GM19099 (cell line): ENCODE data around the gene SRRM1.

Experiments used
- POLR2A ChIP-seq: IDR thresholded peaks from 3 replicates; pipeline ENCODE4 v1.6.1; 2011; ENCODE audit warnings: low read depth; ENCODE audit not compliant: insufficient read length; ENCODE audit errors: extremely low read depth

The SRRM1 gene

GRCh38 chr1:24664507-24665033 is 21.5 kb downstream of the SRRM1 start:
- no peak for TF ChIP-seq POLR2A

DNA sequence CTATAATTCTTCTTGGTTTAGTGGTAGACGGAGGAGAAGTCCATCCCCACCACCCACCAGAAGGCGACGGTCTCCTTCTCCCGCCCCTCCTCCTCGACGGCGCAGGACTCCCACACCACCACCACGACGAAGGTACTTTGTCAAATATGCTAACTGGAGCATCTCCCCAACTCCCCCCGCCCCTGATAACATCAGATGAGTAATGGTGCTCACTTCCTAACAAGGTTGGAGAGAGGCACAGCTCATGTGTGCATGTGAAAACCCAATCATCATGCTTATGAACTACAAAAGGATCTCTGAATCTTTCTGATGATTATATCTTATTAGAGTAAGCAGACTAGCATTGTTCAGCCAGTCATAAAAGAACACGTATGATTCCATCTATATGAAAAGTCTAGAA is 23.7 kb downstream of the SRRM1 start:
- TF ChIP-seq POLR2A, result no peak

DNA sequence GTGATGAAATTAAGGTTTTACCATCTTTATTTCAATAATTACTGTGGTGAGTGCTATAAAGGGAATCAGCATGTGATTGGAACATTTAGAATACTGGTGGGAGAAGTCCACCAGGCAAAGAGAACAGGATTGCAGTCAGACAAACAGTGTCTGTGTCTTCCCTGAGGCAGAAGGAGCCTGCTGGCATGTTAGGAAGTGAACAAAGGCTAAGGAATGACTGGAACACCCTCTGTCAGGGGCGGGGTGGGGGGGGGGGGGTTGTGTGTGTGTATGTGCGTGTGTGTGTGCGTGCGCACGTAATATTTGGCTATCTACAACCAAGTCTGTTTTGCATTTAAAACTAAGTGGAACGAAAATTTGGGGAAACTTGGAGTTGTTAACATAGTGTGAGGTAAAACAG is 30.2 kb downstream of the SRRM1 start:
- no peak for TF ChIP-seq POLR2A

DNA sequence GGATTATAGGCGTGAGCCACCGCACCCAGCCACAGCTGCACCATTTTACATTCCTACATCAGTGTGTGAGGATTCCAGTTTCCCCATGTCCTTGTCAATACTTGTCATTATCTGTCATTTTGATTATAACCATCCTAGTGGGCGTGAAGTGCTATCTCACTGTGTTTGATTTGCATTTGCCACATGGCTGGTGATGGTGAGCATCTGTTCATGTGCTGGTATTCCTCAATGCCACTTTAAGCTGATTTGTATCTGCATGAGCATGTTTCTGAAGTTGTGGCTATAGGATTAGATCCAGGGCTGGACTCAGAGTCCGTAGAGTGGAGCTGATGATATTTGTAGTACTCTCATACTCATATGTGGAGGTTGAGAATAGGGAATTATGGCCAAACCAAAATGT is 36.6 kb downstream of the SRRM1 start:
- no peak for TF ChIP-seq POLR2A

- no peak for TF ChIP-seq POLR2A
Observed at GRCh38 chr1:24683713-24684162, 40.6 kb downstream of the SRRM1 start.

GRCh38 chr1:24688033-24688432 is 44.9 kb downstream of the SRRM1 start:
- TF ChIP-seq POLR2A, result no peak

- no peak for TF ChIP-seq POLR2A
Observed at GRCh38 chr1:24688621-24689195, 45.6 kb downstream of the SRRM1 start.

DNA sequence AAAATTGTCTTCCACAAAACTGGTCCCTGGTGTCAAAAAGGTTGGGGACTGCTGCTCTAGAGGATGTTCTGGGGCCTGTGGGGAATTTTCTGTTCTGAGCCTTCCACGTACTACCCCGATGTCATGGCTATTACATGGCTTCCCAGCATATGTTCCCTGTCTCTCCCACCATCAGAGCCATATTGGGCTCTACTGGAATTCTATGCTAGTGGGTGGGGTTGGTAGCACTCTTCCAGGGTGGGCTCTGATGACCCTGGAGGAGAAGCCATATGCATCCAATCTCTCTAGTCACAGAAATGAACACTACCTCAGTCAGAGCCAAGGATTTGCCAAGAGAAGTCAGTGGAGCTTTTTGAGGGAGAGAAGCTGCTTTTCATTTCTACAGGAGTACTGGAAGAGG is 47.9 kb downstream of the SRRM1 start:
- no peak for TF ChIP-seq POLR2A

DNA sequence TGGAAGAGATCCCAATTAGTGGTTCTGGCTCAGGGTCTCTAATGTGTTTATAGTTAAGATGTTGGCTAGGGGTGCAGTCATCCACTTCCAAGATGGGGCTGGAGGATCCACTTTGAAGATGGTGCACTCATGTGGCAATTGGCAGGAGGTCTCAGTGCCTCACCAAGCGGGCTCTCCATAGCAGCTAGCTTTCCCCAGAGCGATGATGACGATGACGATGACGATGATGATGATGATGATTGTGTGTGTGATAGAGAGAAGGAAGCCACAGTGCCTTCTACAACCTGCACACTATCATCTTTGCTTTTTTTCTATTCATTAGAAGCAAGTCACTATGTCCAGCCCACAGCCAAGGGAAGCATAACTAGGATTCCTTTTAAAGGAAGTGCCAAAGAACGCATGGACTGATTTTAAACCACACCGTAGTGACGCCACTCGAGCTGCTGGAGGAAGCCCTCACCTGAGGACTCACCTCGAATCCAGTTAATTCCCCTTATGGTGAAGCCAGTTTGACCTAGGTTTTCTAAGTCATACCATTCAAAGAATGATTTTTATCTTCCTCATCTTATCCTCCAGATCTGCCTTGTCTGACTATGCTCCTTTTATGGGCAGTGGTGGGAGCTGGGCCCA is 49.4 kb downstream of the SRRM1 start:
- TF ChIP-seq POLR2A, result no peak

- no peak for TF ChIP-seq POLR2A
Observed at GRCh38 chr1:24693827-24694379, 50.8 kb downstream of the SRRM1 start.

DNA sequence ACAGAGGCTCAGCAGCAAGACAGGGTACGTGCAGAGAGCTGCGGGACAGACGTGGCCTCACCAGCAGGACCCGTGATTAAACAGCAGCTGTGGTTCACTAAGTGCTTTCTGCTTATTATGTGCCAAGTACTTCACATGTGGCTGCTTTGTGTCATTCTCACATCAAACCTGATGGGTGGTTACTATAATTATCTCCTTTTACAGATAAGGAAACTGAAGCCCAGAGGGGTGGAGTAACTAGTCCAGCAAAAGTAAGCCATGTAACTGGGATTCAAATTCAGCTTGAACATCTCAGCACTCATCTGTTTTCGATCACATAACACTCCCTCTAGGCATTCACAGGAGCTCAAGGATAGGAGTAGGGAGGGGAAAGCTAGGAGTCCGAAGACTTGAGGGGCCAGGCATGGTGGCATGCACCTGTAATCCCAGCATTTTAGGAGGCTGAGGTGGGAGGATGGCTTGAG is 51.3 kb downstream of the SRRM1 start:
- TF ChIP-seq POLR2A, result no peak

- TF ChIP-seq POLR2A, result no peak
Observed at GRCh38 chr1:24695202-24695974, 52.3 kb downstream of the SRRM1 start.

- TF ChIP-seq POLR2A, result no peak
Observed at GRCh38 chr1:24696041-24696755, 53.1 kb downstream of the SRRM1 start.

DNA sequence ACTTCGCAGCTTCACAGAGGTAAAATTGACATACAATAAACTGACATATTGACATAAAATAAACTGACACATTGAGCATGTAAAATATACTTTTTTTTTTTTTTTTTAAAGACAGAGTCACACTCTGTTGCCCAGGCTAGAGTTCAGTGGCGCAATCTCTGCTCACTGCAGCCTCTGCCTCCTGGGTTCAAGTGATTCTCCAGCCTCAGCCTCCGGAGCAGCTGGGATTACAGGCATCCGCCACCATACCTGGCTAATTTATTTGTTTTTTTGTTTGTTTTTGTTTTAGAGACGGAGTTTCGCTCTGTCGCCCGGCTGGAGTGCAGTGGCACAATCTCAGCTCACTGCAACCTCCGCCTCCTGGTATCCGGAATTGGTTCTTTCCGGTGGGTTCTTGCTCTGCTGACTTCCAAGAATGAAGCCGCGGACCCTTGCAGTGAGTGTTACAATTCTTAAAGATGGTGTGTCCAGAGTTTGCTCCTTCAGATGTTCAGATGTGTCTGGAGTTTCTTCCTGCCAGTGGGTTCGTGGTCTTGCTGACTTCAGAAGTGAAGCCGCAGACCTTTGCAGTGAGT is 53.7 kb downstream of the SRRM1 start:
- no peak for TF ChIP-seq POLR2A
